GM12873 (cell line): ENCODE measurements around the gene ARHGEF17.

Source experiments
- CTCF ChIP-seq: IDR thresholded peaks from 2 replicates; pipeline ENCODE4 v1.5.1; 2012; ENCODE audit warnings: low read depth, mild to moderate bottlenecking, moderate library complexity, low read length, control low read depth; ENCODE audit not compliant: insufficient read depth; ENCODE audit errors: missing control alignments

ARHGEF17 gene

DNA sequence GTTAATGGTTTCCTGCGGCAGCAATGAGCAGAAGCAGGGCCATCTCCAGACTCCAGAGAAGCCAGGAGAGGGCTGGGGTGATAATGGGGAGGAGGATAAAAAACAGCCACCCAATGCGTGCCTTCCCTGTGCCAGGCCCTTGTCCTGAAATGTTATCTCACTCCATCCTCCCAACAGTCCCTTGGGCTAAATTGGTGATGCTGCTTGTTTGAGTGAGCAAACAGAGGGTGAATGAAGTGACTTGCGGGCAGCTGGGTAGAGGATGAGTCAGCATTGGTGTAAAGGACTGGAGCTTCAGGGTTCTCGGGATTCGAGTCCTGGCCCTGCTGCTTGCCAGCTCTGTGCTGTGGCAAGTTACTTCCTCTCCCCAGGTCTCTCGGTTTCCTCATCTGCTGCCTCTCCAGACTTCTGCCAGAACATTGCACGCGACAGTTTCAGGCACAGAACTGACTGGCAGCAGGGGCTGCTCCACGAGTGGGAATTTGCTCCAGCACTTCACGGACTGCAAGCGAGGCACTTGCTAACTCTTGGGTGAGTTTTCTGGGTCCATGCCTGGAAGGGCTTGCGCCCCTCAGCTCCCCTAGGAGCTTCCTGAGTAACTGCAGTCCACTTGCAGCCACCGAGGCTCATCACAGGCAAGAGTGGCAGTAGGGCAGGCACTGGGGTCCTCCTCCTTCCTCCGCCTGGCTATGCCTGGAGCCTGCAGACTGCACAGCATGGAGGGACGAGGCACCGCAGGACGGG lies 36.0 kb upstream of the ARHGEF17 start, which contains the start of gene P2RY6:
Gene P2RY6, plus strand, starts transcription at position 403 of the 744 bp plus-strand sequence. CDS start 24,181 bp downstream, outside the sequence.
- TF ChIP-seq CTCF: no peak

- TF ChIP-seq CTCF: no peak
Measured at GRCh38 chr11:73272680-73273038, 35.4 kb upstream of the ARHGEF17 start.

- no peak for TF ChIP-seq CTCF
Measured at GRCh38 chr11:73273222-73273895, 34.7 kb upstream of the ARHGEF17 start.

DNA sequence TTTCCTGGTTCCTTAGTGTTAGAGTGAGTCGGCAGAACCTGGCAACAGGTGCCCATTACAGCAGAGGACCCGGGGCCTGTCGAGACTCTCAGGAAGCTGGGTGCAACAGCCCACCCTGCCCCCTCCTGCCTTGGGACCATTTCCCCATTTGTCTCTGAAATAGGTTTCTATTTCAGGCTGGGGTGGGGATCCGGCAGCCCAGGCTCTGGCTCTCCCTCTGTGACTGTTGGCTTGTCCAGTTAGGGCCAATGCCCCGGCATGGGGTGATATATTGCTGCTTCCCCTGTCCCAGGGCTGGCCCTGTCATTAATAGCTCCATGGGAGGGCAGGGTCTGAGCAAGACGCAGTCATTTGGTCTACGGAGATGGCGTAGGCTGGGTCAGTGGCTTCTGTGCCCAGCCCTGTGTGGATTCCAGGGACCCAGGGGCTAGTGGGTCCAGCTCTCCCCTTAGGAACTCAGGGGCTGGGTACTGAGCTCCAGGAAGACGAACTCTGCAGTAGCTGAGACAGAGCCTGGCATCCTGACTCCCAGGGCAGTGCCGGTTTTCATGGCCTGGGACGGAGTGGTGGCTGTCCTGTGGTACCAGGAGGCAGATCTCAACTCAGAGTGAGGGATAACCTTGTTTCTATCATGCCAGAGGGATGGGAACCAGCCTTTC lies 33.2 kb upstream of the ARHGEF17 start:
- no peak for TF ChIP-seq CTCF

DNA sequence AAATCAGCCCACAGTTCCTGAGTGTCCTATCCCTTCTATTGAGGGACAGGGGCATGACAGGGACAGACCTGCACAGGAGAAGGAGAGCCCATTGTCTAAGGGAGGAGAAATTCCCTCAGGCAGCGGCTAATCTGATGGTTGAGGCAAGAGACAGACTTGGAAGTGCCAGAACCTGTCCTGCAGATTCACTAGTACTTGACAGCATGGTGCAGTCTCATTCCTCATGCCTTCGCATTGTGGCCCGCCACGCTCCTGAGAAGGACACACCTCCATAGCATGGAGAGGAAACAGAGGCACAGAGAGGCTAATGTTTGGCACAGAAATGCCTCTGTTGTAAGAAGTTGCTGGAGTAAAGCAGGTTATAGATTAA lies 32.7 kb upstream of the ARHGEF17 start:
- no peak for TF ChIP-seq CTCF

DNA sequence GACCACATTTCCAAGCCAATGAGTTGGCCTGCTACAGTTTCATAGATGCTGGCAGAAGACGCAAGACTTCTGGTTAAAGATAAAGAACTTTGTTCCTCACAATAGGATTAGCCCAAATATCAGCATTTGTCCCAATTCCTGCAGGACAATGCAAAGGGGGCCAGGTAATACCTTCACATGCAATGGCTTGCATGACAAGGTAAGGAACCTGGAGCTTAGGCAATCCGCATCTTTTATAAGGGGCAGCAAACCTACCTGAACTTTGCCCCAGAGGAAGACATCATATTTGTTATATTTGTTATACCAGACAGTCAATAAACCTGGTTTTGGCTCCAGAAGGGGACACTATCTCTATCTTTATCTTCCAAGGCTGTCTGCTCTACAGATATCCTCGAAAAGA lies 30.6 kb upstream of the ARHGEF17 start:
- no peak for TF ChIP-seq CTCF

GRCh38 chr11:73280626-73281025 lies 27.4 kb upstream of the ARHGEF17 start:
- no peak for TF ChIP-seq CTCF
